DND-41 (cell line): ENCODE data around the gene IL1RAPL2.
"Not testable (repeated sequence)": the region's sequence is repeated elsewhere in the genome, so short reads cannot be mapped to it uniquely, and the experiment has no call there.

Experiments used
- ATAC-seq: fragments of 200-7000 bp; cut with Tn5 transposase; 3 replicates; pipeline ENCODE4 v1.9.1; 2021; ENCODE audit warnings: low read depth; ENCODE audit not compliant: insufficient read depth
- DNase-seq: peaks from one replicate; pipeline ENCODE4 v3.0.0-alpha.2; 2020
- H2AFZ ChIP-seq: 2 replicates; pipeline ENCODE4 v1.6.0; 2012; ENCODE audit warnings: low read depth, low read length
- H3K27ac ChIP-seq: 2 replicates; pipeline ENCODE4 v1.5.1; 2012; ENCODE audit warnings: low read length, inconsistent platforms
- H3K27me3 ChIP-seq: fragments of 200-600 bp; sonication (generic); 2 replicates; pipeline ENCODE4 v1.6.0; 2012; ENCODE audit warnings: low read length, mild to moderate bottlenecking, inconsistent platforms; ENCODE audit not compliant: insufficient read depth, poor library complexity
- H3K36me3 ChIP-seq: 2 replicates; pipeline ENCODE4 v1.5.1; 2012; ENCODE audit warnings: low read length, inconsistent platforms; ENCODE audit not compliant: insufficient read depth
- H3K4me1 ChIP-seq: 2 replicates; pipeline ENCODE4 v1.5.1; 2012; ENCODE audit warnings: mild to moderate bottlenecking, low read length; ENCODE audit not compliant: insufficient read depth
- H3K4me2 ChIP-seq: 2 replicates; pipeline ENCODE4 v1.6.0; 2012; ENCODE audit warnings: mild to moderate bottlenecking, moderate library complexity, low read length, inconsistent platforms; ENCODE audit not compliant: insufficient read depth
- H3K4me3 ChIP-seq, 2 experiments: fragments of 200-600 bp in 1 of 2; shearing (Covaris generic) in 1 of 2; 2 replicates each; pipeline ENCODE4 v1.5.1; 2012 to 2016; ENCODE audit warnings: inconsistent platforms in 2 of 2, low read length in 2 of 2, mild to moderate bottlenecking in 2 of 2, low read depth in 1 of 2, moderate library complexity in 1 of 2
- H3K79me2 ChIP-seq: 2 replicates; pipeline ENCODE4 v1.6.0; 2012; ENCODE audit warnings: low read length, inconsistent platforms; ENCODE audit not compliant: insufficient read depth
- H3K9ac ChIP-seq: 2 replicates; pipeline ENCODE4 v1.6.0; 2012; ENCODE audit warnings: low read depth, mild to moderate bottlenecking, inconsistent platforms, low read length, moderate library complexity
- H3K9me3 ChIP-seq: 2 replicates; pipeline ENCODE4 v1.5.1; 2012; ENCODE audit warnings: low read length, moderate library complexity, mild to moderate bottlenecking, inconsistent platforms; ENCODE audit not compliant: insufficient read depth, severe bottlenecking
- H4K20me1 ChIP-seq: 2 replicates; pipeline ENCODE4 v1.6.0; 2012; ENCODE audit warnings: low read length; ENCODE audit not compliant: insufficient read depth
- CTCF ChIP-seq: IDR thresholded peaks from 2 replicates; pipeline ENCODE4 v1.5.1; 2012; ENCODE audit warnings: borderline replicate concordance, low read length, moderate library complexity, mild to moderate bottlenecking; ENCODE audit not compliant: poor library complexity, severe bottlenecking; ENCODE audit errors: extremely low read depth
- EZH2 ChIP-seq: IDR thresholded peaks from 3 replicates; pipeline ENCODE4 v1.6.1; 2012; ENCODE audit warnings: borderline replicate concordance, low read depth, mild to moderate bottlenecking, moderate library complexity, low read length, inconsistent platforms; ENCODE audit not compliant: severe bottlenecking

IL1RAPL2 gene

GRCh38 chrX:105229146-105229545, 663.1 kb downstream of the IL1RAPL2 start:
- no peaks in the 10 kb centered on the region for H3K9me3 ChIP-seq
- H3K4me1 ChIP-seq = no peaks in the 10 kb centered on the region
- H3K27ac ChIP-seq = no peak overlapping the region
- no peaks in the 10 kb centered on the region for H3K36me3 ChIP-seq
- no peaks in the 10 kb centered on the region for H3K27me3 ChIP-seq
- no peak overlapping the region for H3K4me3 ChIP-seq
- ATAC-seq (no peak), DNase-seq (no peak)
- no peak overlapping the region for H3K9ac ChIP-seq
- H4K20me1 ChIP-seq = no peaks in the 10 kb centered on the region
- no peak overlapping the region for H2AFZ ChIP-seq
- no peaks in the 10 kb centered on the region for H3K79me2 ChIP-seq
- no peak overlapping the region for H3K4me2 ChIP-seq
- TF ChIP-seq EZH2 (no peak), CTCF (no peak)

GRCh38 chrX:105237407-105237806, 671.4 kb downstream of the IL1RAPL2 start:
- DNase-seq, H3K9me3 ChIP-seq, ATAC-seq, H3K36me3 ChIP-seq, H3K4me2 ChIP-seq, H3K79me2 ChIP-seq, H3K9ac ChIP-seq, H3K27ac ChIP-seq, H3K27me3 ChIP-seq, H4K20me1 ChIP-seq, H3K4me3 ChIP-seq, H2AFZ ChIP-seq, H3K4me1 ChIP-seq: not testable (repeated sequence)

GRCh38 chrX:105241056-105241455, 675.1 kb downstream of the IL1RAPL2 start:
- Histone ChIP-seq H2AFZ (no peak overlapping the region), H3K4me3 (no peak overlapping the region), H3K27me3 (no peaks in the 10 kb centered on the region), H3K4me1 (no peaks in the 10 kb centered on the region), H3K4me2 (no peak overlapping the region), H3K27ac (no peak overlapping the region), H3K9me3 (no peaks in the 10 kb centered on the region), H3K36me3 (no peaks in the 10 kb centered on the region), H3K79me2 (no peaks in the 10 kb centered on the region), H4K20me1 (no peaks in the 10 kb centered on the region), H3K9ac (no peak overlapping the region)
- TF ChIP-seq CTCF (no peak), EZH2 (no peak)
- no peak for ATAC-seq
- no peak for DNase-seq

GRCh38 chrX:105260291-105261043, 694.5 kb downstream of the IL1RAPL2 start:
- no peak for DNase-seq

More at GRCh38 chrX:105260291-105261043, 694.5 kb downstream of the IL1RAPL2 start:
- H3K4me3 ChIP-seq = no peak overlapping the region
- H3K27ac ChIP-seq = no peak overlapping the region
- H4K20me1 ChIP-seq = no peaks in the 10 kb centered on the region
- no peak overlapping the region for H2AFZ ChIP-seq
- no peaks in the 10 kb centered on the region for H3K9me3 ChIP-seq
- H3K79me2 ChIP-seq = no peaks in the 10 kb centered on the region
- ATAC-seq = no peak
- no peaks in the 10 kb centered on the region for H3K36me3 ChIP-seq
- H3K27me3 ChIP-seq = no peaks in the 10 kb centered on the region
- H3K4me1 ChIP-seq = no peaks in the 10 kb centered on the region
- H3K9ac ChIP-seq = no peak overlapping the region
- no peak for TF ChIP-seq CTCF
- TF ChIP-seq EZH2 = no peak
- no peak overlapping the region for H3K4me2 ChIP-seq
